HG03442 (cell line): ENCODE measurements around the gene APLN.
A peak's percentile ranks its signal among the peaks of the same experiment; 100 is the strongest.

Experiments
- ATAC-seq: cut with Tn5 transposase; IDR thresholded peaks from one replicate; pipeline ENCODE4 v1.9.1; 2021; ENCODE audit warnings: mild to moderate bottlenecking, moderate library complexity; ENCODE audit not compliant: unreplicated experiment

Gene APLN

GRCh38 chrX:129654652-129655546, at the start of gene APLN:
Gene APLN (minus strand): TSS chrX:129654956. CDS start chrX:129654630, 326 bp downstream.
- ATAC-seq = peak; percentile 32

- ATAC-seq = no peak
Measured at GRCh38 chrX:129704491-129704890, 49.7 kb upstream of the APLN start.

GRCh38 chrX:129701624-129702069, 46.9 kb upstream of the APLN start:
- no peak for ATAC-seq

- no peak for ATAC-seq
Measured at GRCh38 chrX:129700536-129700935, 45.8 kb upstream of the APLN start.

GRCh38 chrX:129698150-129698549, 43.4 kb upstream of the APLN start:
- no peak for ATAC-seq

- ATAC-seq = no peak
Measured at GRCh38 chrX:129697204-129697829, 42.6 kb upstream of the APLN start.

GRCh38 chrX:129696463-129697155, 41.9 kb upstream of the APLN start:
- no peak for ATAC-seq

GRCh38 chrX:129695937-129696336, 41.2 kb upstream of the APLN start:
- no peak for ATAC-seq

GRCh38 chrX:129695535-129695934, 40.8 kb upstream of the APLN start:
- ATAC-seq = no peak

- ATAC-seq = no peak
Measured at GRCh38 chrX:129694805-129695204, 40.0 kb upstream of the APLN start.

- no peak for ATAC-seq
Measured at GRCh38 chrX:129693354-129693753, 38.6 kb upstream of the APLN start.

GRCh38 chrX:129690435-129690834, 35.7 kb upstream of the APLN start:
- no peak for ATAC-seq

GRCh38 chrX:129689796-129690195, 35.0 kb upstream of the APLN start:
- no peak for ATAC-seq

GRCh38 chrX:129688097-129688496, 33.3 kb upstream of the APLN start:
- ATAC-seq = no peak

GRCh38 chrX:129686422-129686948, 31.7 kb upstream of the APLN start:
- ATAC-seq = no peak

- ATAC-seq = no peak
Measured at GRCh38 chrX:129682979-129683378, 28.2 kb upstream of the APLN start.

- no peak for ATAC-seq
Measured at GRCh38 chrX:129679901-129680300, 25.1 kb upstream of the APLN start.

- ATAC-seq = peak; percentile 25
Measured at GRCh38 chrX:129678614-129679195, 23.9 kb upstream of the APLN start.

- no peak for ATAC-seq
Measured at GRCh38 chrX:129667412-129667811, 12.7 kb upstream of the APLN start.

- no peak for ATAC-seq
Measured at GRCh38 chrX:129665916-129666644, 11.3 kb upstream of the APLN start.
